SHP77 treated with DMSO at 0.1 percent for 48 hours (cell line): ENCODE data around the gene HAPLN1.
"Not testable (repeated sequence)": the region's sequence is repeated elsewhere in the genome, so short reads cannot be mapped to it uniquely, and the experiment has no call there.

Experiments used
- DNase-seq: peaks from one replicate; lab custom pipeline; 2025; lab: John Stamatoyannopoulos, UW

The HAPLN1 gene

GRCh38 chr5:83720836-83721537 is at the start of gene HAPLN1:
Gene HAPLN1, minus strand, starts transcription at chr5:83720855. Its CDS starts 47,332 bp downstream, at chr5:83673523.
- DNase-seq: no peak

GRCh38 chr5:83767409-83767992 is 46.8 kb upstream of the HAPLN1 start:
- no peak for DNase-seq

GRCh38 chr5:83764101-83764500 is 43.4 kb upstream of the HAPLN1 start:
- DNase-seq: no peak

- no peak for DNase-seq
Observed at GRCh38 chr5:83760579-83760978, 39.9 kb upstream of the HAPLN1 start.

GRCh38 chr5:83752700-83753099 is 32.0 kb upstream of the HAPLN1 start:
- DNase-seq: no peak

- no peak for DNase-seq
Observed at GRCh38 chr5:83751201-83751600, 30.5 kb upstream of the HAPLN1 start.

- DNase-seq: no peak
Observed at GRCh38 chr5:83750749-83751148, 30.1 kb upstream of the HAPLN1 start.

GRCh38 chr5:83745816-83746215 is 25.2 kb upstream of the HAPLN1 start:
- DNase-seq: no peak

- no peak for DNase-seq
Observed at GRCh38 chr5:83744821-83745220, 24.2 kb upstream of the HAPLN1 start.

GRCh38 chr5:83742089-83742488 is 21.4 kb upstream of the HAPLN1 start:
- DNase-seq: no peak

GRCh38 chr5:83741571-83741970 is 20.9 kb upstream of the HAPLN1 start:
- DNase-seq: no peak

GRCh38 chr5:83740741-83741140 is 20.1 kb upstream of the HAPLN1 start:
- DNase-seq: no peak

GRCh38 chr5:83736169-83736568 is 15.5 kb upstream of the HAPLN1 start:
- DNase-seq: not testable (repeated sequence)

- not testable (repeated sequence) for DNase-seq
Observed at GRCh38 chr5:83735058-83735457, 14.4 kb upstream of the HAPLN1 start.

GRCh38 chr5:83731638-83732037 is 11.0 kb upstream of the HAPLN1 start:
- no peak for DNase-seq

GRCh38 chr5:83729362-83729761 is 8.7 kb upstream of the HAPLN1 start:
- DNase-seq: no peak

- DNase-seq: no peak
Observed at GRCh38 chr5:83726912-83727311, 6.3 kb upstream of the HAPLN1 start.

GRCh38 chr5:83724935-83725334 is 4.3 kb upstream of the HAPLN1 start:
- no peak for DNase-seq

- DNase-seq: no peak
Observed at GRCh38 chr5:83724001-83724400, 3.3 kb upstream of the HAPLN1 start.

GRCh38 chr5:83723031-83723430 is 2.4 kb upstream of the HAPLN1 start:
- no peak for DNase-seq

- DNase-seq: peak; percentile 61
Observed at GRCh38 chr5:83721953-83722901, 1.6 kb upstream of the HAPLN1 start.

GRCh38 chr5:83718936-83719495 is 1.6 kb downstream of the HAPLN1 start:
- no peak for DNase-seq
